Naive thymus-derived CD4-positive, alpha-beta T cell (primary cell): ENCODE results near the gene MAOA. TPM values are rescaled to one million over a fixed set of nuclear protein-coding genes. Genes with fewer than 3 reads are reported as not detected.

Experiments
- ATAC-seq: fragments of 150-1000 bp; cut with Tn5 transposase; 2 replicates; pipeline ENCODE4 v1.10.0; 2021; ENCODE audit warnings: mild to moderate bottlenecking, moderate library complexity
- CTCF ChIA-PET: fragments of 350-600 bp; sonication (Branson Sonifier 250); formaldehyde crosslinking; loops from one replicate; lab custom pipeline; 2021; ENCODE audit warnings: antibody characterized with exemption; lab: Charles Lee
- POLR2A ChIA-PET: fragments of 350-600 bp; sonication (Branson Sonifier 250); formaldehyde crosslinking; loops from one replicate; lab custom pipeline; 2021; ENCODE audit warnings: antibody characterized with exemption, inconsistent platforms; lab: Charles Lee
- DNase-seq, 9 donors: peaks; one replicate each; pipeline versions ENCODE4 v3.0.0 to v3.0.0-alpha.2; 2020 to 2022; ENCODE audit warnings: mixed read lengths in 1 of 9
- H3K27ac ChIP-seq: one replicate; pipeline ENCODE4 v1.7.0; 2013; ENCODE audit warnings: mild to moderate bottlenecking, low read depth, low read length, moderate library complexity
- H3K27me3 ChIP-seq, 2 donors: one replicate each; pipeline ENCODE4 v1.7.0; 2013; ENCODE audit warnings: low read length in 2 of 2, mild to moderate bottlenecking in 2 of 2, moderate library complexity in 2 of 2; ENCODE audit not compliant: control insufficient read depth in 2 of 2, insufficient read depth in 2 of 2
- H3K36me3 ChIP-seq, 3 experiments: 1 replicate in 2 of 3; 2 replicates in 1 of 3; pipeline ENCODE4 v1.7.0; 2013; ENCODE audit warnings: low read length in 3 of 3, mild to moderate bottlenecking in 3 of 3, moderate library complexity in 1 of 3; ENCODE audit not compliant: insufficient read depth in 3 of 3, control insufficient read depth in 2 of 3
- H3K4me1 ChIP-seq, 2 donors: one replicate each; pipeline ENCODE4 v1.7.0; 2013; ENCODE audit warnings: low read length in 2 of 2, mild to moderate bottlenecking in 2 of 2, moderate library complexity in 1 of 2; ENCODE audit not compliant: control insufficient read depth in 2 of 2, insufficient read depth in 2 of 2
- H3K4me3 ChIP-seq: 2 replicates; pipeline ENCODE4 v1.7.0; 2013; ENCODE audit warnings: mild to moderate bottlenecking, low read length
- H3K9me3 ChIP-seq, 3 experiments: 1 replicate in 2 of 3; 2 replicates in 1 of 3; pipeline ENCODE4 v1.7.0; 2013; ENCODE audit warnings: low read length in 3 of 3; ENCODE audit not compliant: control insufficient read depth in 2 of 3
- H3K27ac Mint-ChIP-seq, 9 donors: one replicate each; pipeline ENCODE4 v1.8.0; 2020 to 2022; ENCODE audit warnings: mixed read lengths in 9 of 9, mild to moderate bottlenecking in 8 of 9, moderate library complexity in 5 of 9, inconsistent platforms in 2 of 9
- H3K27me3 Mint-ChIP-seq, 5 donors: one replicate each; pipeline ENCODE4 v1.8.0; 2021 to 2022; ENCODE audit warnings: mixed read lengths in 5 of 5, mild to moderate bottlenecking in 1 of 5
- H3K36me3 Mint-ChIP-seq, 5 donors: one replicate each; pipeline ENCODE4 v1.8.0; 2020 to 2022; ENCODE audit warnings: mixed read lengths in 5 of 5, mild to moderate bottlenecking in 3 of 5, inconsistent platforms in 1 of 5
- H3K4me1 Mint-ChIP-seq, 7 donors: one replicate each; pipeline ENCODE4 v1.8.0; 2020 to 2022; ENCODE audit warnings: mixed read lengths in 7 of 7, mild to moderate bottlenecking in 3 of 7, inconsistent platforms in 1 of 7
- H3K4me3 Mint-ChIP-seq, 10 donors: one replicate each; pipeline ENCODE4 v1.8.0; 2020 to 2022; ENCODE audit warnings: mild to moderate bottlenecking in 10 of 10, mixed read lengths in 10 of 10, moderate library complexity in 6 of 10, inconsistent platforms in 2 of 10
- H3K9me3 Mint-ChIP-seq, 11 donors: one replicate each; pipeline ENCODE4 v1.8.0; 2020 to 2022; ENCODE audit warnings: mixed read lengths in 11 of 11, mild to moderate bottlenecking in 4 of 11, inconsistent platforms in 1 of 11, moderate library complexity in 1 of 11
- intact Hi-C, 2 donors: fragments of 100-400 bp; cut with micrococcal nuclease; formaldehyde crosslinking; loops; one replicate each; pipeline ENCODE4 v1.15.1; 2023
- polyA plus RNA-seq, 2 donors: library from polyadenylated mRNA; unstranded; fragments of 300-500 nt; fragmentation: Illumina TruSeq; gene quantifications; one replicate each; pipeline ENCODE4 v1.2.3, GENCODE V29; 2021
- total RNA-seq, 6 experiments: library from RNA in 5 of 6; stranded (reverse) in 5 of 6; gene quantifications; 1 replicate in 5 of 6; 2 replicates in 1 of 6; pipeline ENCODE4 v1.2.3 and lab custom pipeline; 2021 to 2026

MAOA gene
- total and polyA plus RNA-seq, 7 experiments from 2014 or later, result 0.67 to 0.75 TPM; not detected in 5

DNA sequence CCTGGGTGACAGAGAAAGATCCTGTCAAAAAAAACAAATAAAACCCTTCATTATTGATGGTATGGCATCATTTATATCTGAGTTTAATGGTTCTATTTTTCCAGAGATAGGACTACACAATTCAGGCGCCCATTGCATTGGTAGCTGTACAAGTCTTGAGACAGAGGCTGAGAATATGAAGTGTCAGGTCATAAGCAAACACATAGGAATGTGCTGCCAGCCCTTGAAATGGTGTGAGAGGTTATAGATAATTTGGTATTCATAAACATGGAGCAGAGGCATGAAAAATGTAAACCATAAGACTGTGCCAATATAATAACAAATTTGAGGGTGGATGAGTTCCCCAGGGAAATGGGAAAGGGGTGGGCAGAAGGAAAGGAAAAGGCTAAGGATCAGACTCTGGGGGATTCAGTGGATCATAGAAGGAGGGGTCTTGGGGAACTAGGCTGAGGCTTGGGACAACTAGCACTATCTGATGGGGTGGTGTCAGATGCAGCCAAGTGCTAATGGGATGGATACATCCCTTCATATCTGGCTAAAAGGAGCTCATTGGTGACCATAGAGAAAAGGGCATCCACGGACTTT lies 50.8 kb downstream of the MAOA start:
- POLR2A ChIA-PET, result no interaction called here
- H3K36me3 Mint-ChIP-seq, result no peaks in the 10 kb centered on the region
- intact Hi-C loops, result no loop called here

GRCh38 chrX:43707812-43708548 lies 51.9 kb downstream of the MAOA start:
- no peak overlapping the region for H3K4me3 ChIP-seq
- peaks cover 0 to 11% (median 0%) of the 10 kb centered on the region in 5 donors for H3K27me3 Mint-ChIP-seq
- no peaks in the 10 kb centered on the region for H3K4me1 Mint-ChIP-seq

More for the DNA sequence above, 50.8 kb downstream of the MAOA start:
- Mint-ChIP-seq H3K27ac (no peak overlapping the region), H3K9me3 (no peaks in the 10 kb centered on the region), H3K4me3 (no peak overlapping the region), H3K27me3 (peaks cover 0 to 7% (median 0%) of the 10 kb centered on the region in 5 donors), H3K4me1 (no peaks in the 10 kb centered on the region)
- CTCF ChIA-PET, result no interaction called here
- ATAC-seq (no peak), DNase-seq (no peak)
- Histone ChIP-seq H3K27ac (no peak overlapping the region), H3K9me3 (no peaks in the 10 kb centered on the region), H3K36me3 (no peaks in the 10 kb centered on the region), H3K4me1 (no peaks in the 10 kb centered on the region), H3K4me3 (no peak overlapping the region), H3K27me3 (no peaks in the 10 kb centered on the region)

DNA sequence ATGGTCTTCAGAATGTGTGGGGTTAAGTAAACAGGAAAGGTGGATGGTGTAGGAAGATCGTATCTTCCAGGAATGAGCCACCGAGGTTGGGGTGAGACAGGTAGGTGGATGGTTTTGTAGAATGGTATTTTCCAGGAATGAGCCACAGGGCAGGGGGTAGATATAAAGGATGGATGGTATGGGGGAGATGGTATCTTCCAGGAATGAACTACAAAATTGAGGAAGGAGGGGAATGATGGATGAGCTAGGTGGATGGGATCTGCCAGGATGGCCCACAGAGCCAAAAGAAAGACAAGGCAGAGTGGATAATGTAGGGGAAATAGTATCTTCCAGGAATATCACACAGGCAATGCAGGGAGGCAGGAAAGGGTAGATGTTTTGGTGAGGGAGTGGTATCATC lies 60.0 kb downstream of the MAOA start:
- Mint-ChIP-seq H3K4me3 (no peak overlapping the region), H3K9me3 (peaks cover 0 to 6% (median 0%) of the 10 kb centered on the region in 11 donors), H3K27me3 (peaks cover 0 to 4% (median 0%) of the 10 kb centered on the region in 5 donors), H3K4me1 (no peaks in the 10 kb centered on the region), H3K27ac (no peak overlapping the region), H3K36me3 (no peaks in the 10 kb centered on the region)
- ATAC-seq (no peak), DNase-seq (no peak)
- Histone ChIP-seq H3K9me3 (no peaks in the 10 kb centered on the region), H3K4me3 (no peak overlapping the region), H3K4me1 (no peaks in the 10 kb centered on the region), H3K27ac (no peak overlapping the region), H3K27me3 (no peaks in the 10 kb centered on the region), H3K36me3 (no peaks in the 10 kb centered on the region)
- intact Hi-C loops, result no loop called here
- ChIA-PET POLR2A (no interaction called here), CTCF (no interaction called here)

More at GRCh38 chrX:43707812-43708548, 51.9 kb downstream of the MAOA start:
- no peaks in the 10 kb centered on the region for H3K4me1 ChIP-seq
- H3K27ac ChIP-seq, result no peak overlapping the region
- ChIA-PET CTCF (no interaction called here), POLR2A (no interaction called here)
- Mint-ChIP-seq H3K4me3 (no peak overlapping the region), H3K9me3 (peaks cover 0 to 3% (median 0%) of the 10 kb centered on the region in 11 donors), H3K36me3 (no peaks in the 10 kb centered on the region), H3K27ac (no peak overlapping the region)
- ATAC-seq (no peak), DNase-seq (no peak)
- no peaks in the 10 kb centered on the region for H3K27me3 ChIP-seq
- intact Hi-C loops, result no loop called here
- H3K9me3 ChIP-seq, result no peaks in the 10 kb centered on the region
- H3K36me3 ChIP-seq, result no peaks in the 10 kb centered on the region

DNA sequence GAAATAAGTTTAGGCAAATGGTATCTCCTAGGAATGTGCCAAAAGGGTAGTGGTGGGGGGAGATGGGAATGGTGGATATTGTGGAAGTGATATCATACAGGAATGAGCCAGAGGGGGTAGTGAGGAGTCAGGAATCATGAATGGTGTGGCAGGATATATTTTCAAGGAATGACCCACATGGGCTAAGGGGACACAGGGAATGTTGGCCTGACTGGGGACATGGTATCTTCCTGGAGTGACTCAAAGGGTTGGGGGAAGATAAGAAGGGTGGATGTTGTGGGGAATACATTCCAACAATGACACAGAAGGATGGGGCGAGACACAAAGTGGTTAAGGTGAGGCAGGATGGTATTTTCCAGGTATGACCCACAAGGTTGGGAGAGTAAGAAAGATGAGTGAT lies 60.6 kb downstream of the MAOA start:
- no peaks in the 10 kb centered on the region for H3K4me1 ChIP-seq
- H3K4me3 ChIP-seq, result no peak overlapping the region
- H3K9me3 ChIP-seq, result no peaks in the 10 kb centered on the region
- ATAC-seq (no peak), DNase-seq (no peak)
- Mint-ChIP-seq H3K36me3 (no peaks in the 10 kb centered on the region), H3K9me3 (peaks cover 0 to 6% (median 0%) of the 10 kb centered on the region in 11 donors), H3K4me3 (no peak overlapping the region), H3K27ac (no peak overlapping the region), H3K27me3 (peaks cover 0 to 4% (median 0%) of the 10 kb centered on the region in 5 donors), H3K4me1 (no peaks in the 10 kb centered on the region)
- H3K27ac ChIP-seq, result no peak overlapping the region
- CTCF ChIA-PET, result no interaction called here
- POLR2A ChIA-PET, result no interaction called here
- H3K27me3 ChIP-seq, result no peaks in the 10 kb centered on the region
- no peaks in the 10 kb centered on the region for H3K36me3 ChIP-seq
- intact Hi-C loops, result no loop called here

DNA sequence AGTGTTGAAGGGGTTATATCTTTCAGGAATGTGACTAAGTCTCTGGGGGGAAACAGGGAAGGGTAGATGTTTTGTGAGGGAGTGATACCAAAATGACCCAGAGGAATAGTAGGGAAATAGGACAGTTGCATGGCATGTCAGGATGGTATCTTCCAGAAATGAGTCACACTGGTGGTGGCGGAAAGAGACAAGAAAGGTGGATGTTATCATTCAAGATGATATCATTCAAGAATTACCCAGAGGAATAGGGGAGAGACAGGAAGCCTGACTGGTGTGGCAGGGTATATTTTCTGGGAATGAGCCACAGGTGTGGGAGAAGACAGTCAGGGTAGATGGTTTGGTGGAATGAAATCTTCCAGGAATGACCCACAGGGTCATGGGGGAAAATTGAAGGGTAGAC lies 61.1 kb downstream of the MAOA start:
- H3K4me1 ChIP-seq, result no peaks in the 10 kb centered on the region
- ChIA-PET CTCF (no interaction called here), POLR2A (no interaction called here)
- Mint-ChIP-seq H3K9me3 (peaks cover 0 to 7% (median 0%) of the 10 kb centered on the region in 11 donors), H3K4me3 (no peak overlapping the region), H3K27me3 (peaks cover 0 to 4% (median 0%) of the 10 kb centered on the region in 5 donors), H3K4me1 (no peaks in the 10 kb centered on the region), H3K27ac (no peak overlapping the region), H3K36me3 (no peaks in the 10 kb centered on the region)
- ATAC-seq, result no peak
- intact Hi-C loops, result no loop called here
- no peak overlapping the region for H3K4me3 ChIP-seq
- H3K36me3 ChIP-seq, result no peaks in the 10 kb centered on the region
- no peaks in the 10 kb centered on the region for H3K9me3 ChIP-seq
- no peak for DNase-seq
- no peak overlapping the region for H3K27ac ChIP-seq
- no peaks in the 10 kb centered on the region for H3K27me3 ChIP-seq

GRCh38 chrX:43718081-43718480 lies 62.0 kb downstream of the MAOA start:
- intact Hi-C loops, result no loop called here
- no peaks in the 10 kb centered on the region for H3K27me3 Mint-ChIP-seq
- Histone ChIP-seq H3K27ac (no peak overlapping the region), H3K4me3 (no peak overlapping the region), H3K9me3 (no peaks in the 10 kb centered on the region), H3K36me3 (no peaks in the 10 kb centered on the region), H3K27me3 (no peaks in the 10 kb centered on the region), H3K4me1 (no peaks in the 10 kb centered on the region)
- no peak overlapping the region for H3K27ac Mint-ChIP-seq
- CTCF ChIA-PET, result no interaction called here
- H3K36me3 Mint-ChIP-seq, result no peaks in the 10 kb centered on the region
- POLR2A ChIA-PET, result no interaction called here
- no peak overlapping the region for H3K4me3 Mint-ChIP-seq
- ATAC-seq (no peak), DNase-seq (no peak)
- peaks cover 0 to 6% (median 0%) of the 10 kb centered on the region in 11 donors for H3K9me3 Mint-ChIP-seq
- H3K4me1 Mint-ChIP-seq, result no peaks in the 10 kb centered on the region

GRCh38 chrX:43718546-43718945 lies 62.4 kb downstream of the MAOA start:
- H3K36me3 Mint-ChIP-seq, result no peaks in the 10 kb centered on the region
- H3K9me3 Mint-ChIP-seq, result peaks cover 0 to 6% (median 0%) of the 10 kb centered on the region in 11 donors
- Histone ChIP-seq H3K27ac (no peak overlapping the region), H3K36me3 (no peaks in the 10 kb centered on the region), H3K9me3 (no peaks in the 10 kb centered on the region), H3K4me1 (no peaks in the 10 kb centered on the region), H3K4me3 (no peak overlapping the region), H3K27me3 (no peaks in the 10 kb centered on the region)
- no peak overlapping the region for H3K27ac Mint-ChIP-seq
- H3K4me1 Mint-ChIP-seq, result no peaks in the 10 kb centered on the region
- ChIA-PET CTCF (no interaction called here), POLR2A (no interaction called here)
- DNase-seq, result no peak
- intact Hi-C loops, result no loop called here
- ATAC-seq, result no peak
- no peak overlapping the region for H3K4me3 Mint-ChIP-seq
- H3K27me3 Mint-ChIP-seq, result no peaks in the 10 kb centered on the region
